HG03025 (cell line): ENCODE data around the gene GLTPD2.

Source experiments
- ATAC-seq: cut with Tn5 transposase; IDR thresholded peaks from one replicate; pipeline ENCODE4 v1.9.1; 2021; ENCODE audit warnings: mild to moderate bottlenecking, moderate library complexity; ENCODE audit not compliant: unreplicated experiment, low FRiP score

Gene GLTPD2

DNA sequence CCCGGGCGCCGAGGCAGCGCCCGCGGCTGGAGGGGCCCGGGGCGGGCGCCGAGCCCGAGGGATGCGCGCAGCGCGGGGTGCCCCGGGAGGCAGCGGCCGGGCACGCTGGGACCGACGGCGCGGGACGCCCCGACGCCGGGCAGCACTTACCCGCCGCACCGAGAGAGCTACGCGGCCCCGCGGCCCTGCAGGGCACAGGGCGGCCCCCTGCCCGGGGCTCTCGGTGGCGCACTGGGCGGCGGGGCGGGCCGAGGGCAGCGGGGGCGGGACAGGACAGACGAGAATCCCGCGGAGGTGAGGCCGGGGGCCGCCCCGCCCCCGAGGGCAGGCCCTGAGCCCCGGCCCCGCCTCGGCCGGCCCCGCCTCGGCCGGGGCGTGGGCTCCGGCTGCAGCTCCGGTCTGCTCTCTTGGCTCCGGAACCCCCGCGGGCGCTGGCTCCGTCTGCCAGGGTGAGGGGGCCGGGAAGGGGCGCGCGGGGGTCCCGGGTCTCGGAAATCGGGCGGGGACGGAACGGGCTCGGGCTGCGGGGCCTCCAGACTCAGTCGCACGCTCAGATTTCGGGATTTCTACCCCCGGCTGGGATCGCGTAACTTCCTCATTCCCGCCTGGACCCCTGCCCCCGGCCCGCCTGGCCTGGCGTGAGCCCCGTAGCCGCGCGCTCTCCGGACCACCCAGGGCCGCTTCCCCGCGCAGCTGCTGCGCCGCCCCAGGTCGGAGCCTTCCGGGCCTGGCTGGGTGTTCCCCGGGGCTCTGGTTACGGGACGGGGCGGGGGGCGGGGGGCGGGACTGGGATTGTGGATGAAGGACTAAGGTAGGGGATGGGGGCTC is 18.2 kb downstream of the GLTPD2 start, which contains the start of gene PLD2:
Gene PLD2 (plus strand): TSS at position 376 of the 828 bp plus-strand sequence. CDS start 621 bp downstream, outside the sequence.
- peak; percentile 71 for ATAC-seq

DNA sequence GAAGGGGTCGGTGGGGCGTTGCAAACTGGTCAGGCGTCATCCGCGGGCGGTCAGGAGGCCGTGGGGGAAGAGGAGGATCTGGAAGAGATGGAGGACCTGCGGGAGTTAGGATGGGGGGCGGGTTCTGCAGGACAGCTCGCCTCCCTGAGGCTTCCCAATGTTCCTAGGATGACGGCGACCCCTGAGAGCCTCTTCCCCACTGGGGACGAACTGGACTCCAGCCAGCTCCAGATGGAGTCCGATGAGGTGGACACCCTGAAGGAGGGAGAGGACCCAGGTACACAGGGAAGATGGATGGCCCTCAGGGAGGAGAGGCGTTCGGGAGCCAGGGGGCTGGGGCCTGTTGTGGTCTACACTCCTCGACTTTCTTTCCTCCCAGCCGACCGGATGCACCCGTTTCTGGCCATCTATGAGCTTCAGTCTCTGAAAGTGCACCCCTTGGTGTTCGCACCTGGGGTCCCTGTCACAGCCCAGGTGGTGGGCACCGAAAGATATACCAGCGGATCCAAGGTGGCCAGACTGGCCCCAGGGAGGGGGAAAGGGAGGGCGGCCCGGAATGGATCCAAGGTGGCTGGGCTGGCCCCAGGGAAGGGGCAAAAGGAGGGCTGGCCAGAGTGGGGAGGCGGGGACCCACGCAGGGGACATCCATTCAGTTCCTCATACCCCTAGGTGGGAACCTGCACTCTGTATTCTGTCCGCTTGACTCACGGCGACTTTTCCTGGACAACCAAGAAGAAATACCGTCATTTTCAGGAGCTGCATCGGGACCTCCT is 19.0 kb downstream of the GLTPD2 start:
- ATAC-seq: no peak

DNA sequence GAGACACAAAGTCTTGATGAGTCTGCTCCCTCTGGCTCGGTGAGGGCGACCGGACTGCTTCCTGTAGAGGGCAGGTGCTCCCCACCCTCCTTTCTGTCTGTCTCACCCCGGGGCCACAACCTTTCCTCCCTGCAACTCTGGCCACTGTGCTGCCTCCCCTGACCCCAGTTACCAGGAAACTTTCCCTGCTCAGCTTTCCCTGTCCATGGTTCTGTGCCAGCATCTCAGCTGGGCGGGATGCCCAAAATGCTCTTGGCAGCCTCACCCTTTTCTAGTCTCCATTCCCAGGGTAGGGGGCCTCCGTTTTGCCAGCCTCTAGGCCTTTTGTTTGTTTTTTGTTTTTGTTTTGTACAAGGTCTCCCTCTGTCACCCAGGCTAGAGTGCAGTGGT is 19.6 kb downstream of the GLTPD2 start:
- ATAC-seq: no peak

- ATAC-seq: no peak
Observed at GRCh38 chr17:4810696-4811290, 22.0 kb downstream of the GLTPD2 start.

- ATAC-seq: no peak
Observed at GRCh38 chr17:4811471-4811870, 22.7 kb downstream of the GLTPD2 start.

DNA sequence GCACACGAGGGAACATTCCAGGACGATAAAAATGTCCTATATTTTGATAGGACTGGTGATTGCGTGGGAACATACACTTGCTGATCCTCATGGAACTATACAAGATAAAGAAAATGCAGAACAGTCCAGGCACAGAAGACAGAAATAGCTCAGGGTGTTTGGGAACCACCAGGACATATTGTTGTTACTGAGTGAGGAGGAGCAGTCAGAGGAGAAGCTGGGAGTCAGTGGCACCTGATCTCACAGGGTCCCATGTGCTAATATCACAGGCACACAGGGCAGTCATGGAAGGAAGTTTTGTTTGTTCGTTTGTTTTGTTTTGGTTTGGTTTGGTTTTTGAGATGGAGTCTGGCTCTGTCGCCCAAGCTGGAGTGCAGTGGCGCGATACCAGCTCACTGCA is 23.9 kb downstream of the GLTPD2 start:
- no peak for ATAC-seq

- ATAC-seq: no peak
Observed at GRCh38 chr17:4815043-4815675, 26.4 kb downstream of the GLTPD2 start.

DNA sequence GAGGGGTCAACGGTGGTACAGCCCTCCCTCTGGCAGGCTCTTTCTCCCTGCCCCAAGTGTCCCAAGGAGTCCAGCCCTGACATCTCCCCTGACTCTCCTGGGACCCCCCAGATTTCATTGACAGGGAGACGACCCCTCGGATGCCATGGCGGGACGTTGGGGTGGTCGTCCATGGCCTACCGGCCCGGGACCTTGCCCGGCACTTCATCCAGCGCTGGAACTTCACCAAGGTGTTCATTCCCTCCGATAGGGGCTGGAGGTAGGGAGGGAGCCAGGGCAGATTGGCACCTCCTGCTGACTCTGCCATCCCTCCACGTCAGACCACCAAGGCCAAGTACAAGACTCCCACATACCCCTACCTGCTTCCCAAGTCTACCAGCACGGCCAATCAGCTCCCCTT is 28.1 kb downstream of the GLTPD2 start:
- no peak for ATAC-seq

- ATAC-seq: no peak
Observed at GRCh38 chr17:4818276-4818675, 29.5 kb downstream of the GLTPD2 start.

DNA sequence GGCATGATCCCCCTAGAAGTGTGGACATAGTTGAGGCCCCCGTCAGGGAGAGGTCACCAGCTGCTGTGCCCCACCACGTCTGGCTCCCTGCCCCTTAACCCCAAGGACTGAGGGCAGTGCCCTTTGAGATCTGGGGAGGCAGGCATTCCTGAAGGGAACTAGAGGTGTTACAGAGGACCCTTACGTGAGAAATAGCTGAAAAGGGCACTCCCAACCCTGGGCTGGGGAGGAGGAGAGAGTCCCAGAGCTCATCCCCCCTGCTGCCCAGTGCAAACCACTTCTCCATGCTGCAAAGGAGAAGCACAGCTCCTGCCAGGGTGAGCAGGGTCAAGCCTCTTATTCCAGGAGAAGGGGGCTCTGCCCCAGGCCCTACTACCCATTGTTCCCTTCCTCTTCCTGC is 34.1 kb downstream of the GLTPD2 start:
- no peak for ATAC-seq

DNA sequence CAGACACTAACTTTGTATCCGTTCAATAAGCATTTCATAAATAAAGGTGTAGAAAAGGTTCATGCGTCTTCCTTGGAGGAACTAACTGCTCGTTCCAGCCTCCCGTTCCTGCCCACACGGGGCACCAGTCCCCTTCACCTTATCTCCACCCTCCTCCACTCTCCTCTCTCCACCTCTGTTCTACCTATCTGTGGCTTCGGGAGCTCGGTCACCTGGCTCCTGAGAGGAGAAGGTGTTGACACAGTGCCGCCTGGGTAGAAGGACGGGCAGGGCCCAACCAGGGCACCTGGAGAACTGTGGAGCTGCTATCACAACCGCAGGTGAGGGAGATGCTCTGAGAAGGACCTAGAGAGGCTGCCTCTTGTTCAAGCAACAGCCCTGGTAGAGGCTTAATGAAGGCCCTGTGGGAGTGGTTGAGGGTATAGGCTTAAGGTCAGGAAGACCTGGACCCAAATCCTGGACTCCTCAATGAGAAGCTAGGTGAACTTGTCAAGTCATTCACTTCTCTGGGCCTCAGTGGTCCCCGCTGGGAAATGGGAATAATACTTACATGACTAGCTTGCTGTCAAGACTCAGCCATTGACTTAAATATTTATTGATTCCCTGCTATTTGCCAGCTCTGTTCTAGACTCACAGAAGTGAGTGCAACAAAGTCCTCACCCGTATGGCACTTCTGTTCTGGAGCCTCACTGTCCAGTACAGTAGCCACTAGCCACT is 34.8 kb downstream of the GLTPD2 start:
- no peak for ATAC-seq

DNA sequence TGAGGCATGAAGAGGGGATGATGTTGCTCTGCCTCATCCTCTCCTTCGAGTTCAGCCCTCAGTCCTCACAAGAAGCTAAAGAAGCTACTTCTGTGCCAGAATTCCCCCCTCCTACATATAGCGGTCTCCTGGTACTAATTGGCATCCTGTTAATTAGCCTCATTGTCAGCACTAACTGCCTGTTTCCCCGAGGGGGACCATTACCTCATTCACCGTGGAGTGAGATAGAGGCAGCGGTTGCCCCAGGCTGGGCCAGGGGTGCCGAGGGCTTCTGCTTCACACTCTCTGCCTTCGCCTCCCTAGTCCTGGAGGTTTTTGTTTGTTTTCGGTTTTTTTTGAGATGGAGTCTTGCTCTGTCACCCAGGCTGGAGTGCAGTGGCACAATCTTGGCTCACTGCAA is 38.6 kb downstream of the GLTPD2 start:
- ATAC-seq: no peak

DNA sequence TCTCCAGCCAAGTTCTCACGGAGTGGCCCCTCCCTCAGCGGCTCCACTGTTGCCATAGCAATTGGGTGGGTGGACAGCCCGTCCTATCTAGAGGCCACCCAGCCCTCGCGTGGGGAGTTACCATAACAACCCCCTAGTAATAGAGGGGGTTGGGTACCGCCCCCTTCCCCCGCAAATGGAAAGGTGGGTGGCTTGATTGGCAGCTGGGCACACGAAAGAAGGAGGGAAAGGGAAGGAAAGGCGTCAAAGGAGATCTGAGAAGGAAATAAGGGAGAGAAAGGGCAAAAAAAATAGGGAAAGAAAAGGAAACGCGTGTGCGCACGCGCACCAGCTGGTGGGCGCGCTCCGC is 44.0 kb downstream of the GLTPD2 start:
- peak; percentile 2 for ATAC-seq

DNA sequence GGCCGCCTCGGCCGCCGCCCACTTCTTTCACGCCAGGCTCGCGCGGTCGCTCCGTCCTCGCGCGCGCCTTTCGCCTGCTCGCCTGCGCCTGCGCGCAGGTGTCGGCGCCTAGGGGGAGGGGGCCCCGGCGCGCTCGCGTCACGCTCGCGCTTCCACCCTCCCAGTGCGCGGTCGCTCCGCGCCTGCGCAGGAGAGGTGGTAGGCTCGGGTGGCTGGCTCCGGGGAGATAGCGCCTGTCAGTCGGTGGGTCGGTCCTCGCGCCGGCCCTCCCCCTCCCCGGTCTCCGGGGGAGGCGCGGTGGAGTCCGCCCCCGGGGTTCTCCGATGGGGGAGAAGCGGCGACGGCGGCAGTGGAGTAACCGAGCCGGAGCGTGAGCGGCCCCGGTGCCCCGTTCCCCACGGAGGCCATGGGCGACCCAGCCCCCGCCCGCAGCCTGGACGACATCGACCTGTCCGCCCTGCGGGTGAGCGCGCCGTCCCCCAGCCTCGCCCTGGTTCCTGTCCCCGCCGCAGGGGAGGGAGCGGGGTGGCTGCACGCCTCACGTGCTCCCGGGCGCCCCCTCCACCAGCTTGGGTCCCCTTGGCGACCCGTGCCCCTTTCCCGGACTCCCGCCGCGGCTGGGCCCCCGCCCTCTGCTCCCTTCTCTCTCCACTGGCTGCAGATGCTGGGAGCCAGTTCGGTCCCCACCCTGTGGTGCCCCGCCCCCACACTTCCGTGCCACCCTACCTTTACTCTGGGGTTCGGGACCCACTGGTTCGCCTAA is 44.6 kb downstream of the GLTPD2 start, which contains the start of gene MINK1:
Gene MINK1 (plus strand): TSS at position 163 of the 763 bp plus-strand sequence. CDS start 244 bp downstream, at position 407.
- peak; percentile 86 for ATAC-seq

DNA sequence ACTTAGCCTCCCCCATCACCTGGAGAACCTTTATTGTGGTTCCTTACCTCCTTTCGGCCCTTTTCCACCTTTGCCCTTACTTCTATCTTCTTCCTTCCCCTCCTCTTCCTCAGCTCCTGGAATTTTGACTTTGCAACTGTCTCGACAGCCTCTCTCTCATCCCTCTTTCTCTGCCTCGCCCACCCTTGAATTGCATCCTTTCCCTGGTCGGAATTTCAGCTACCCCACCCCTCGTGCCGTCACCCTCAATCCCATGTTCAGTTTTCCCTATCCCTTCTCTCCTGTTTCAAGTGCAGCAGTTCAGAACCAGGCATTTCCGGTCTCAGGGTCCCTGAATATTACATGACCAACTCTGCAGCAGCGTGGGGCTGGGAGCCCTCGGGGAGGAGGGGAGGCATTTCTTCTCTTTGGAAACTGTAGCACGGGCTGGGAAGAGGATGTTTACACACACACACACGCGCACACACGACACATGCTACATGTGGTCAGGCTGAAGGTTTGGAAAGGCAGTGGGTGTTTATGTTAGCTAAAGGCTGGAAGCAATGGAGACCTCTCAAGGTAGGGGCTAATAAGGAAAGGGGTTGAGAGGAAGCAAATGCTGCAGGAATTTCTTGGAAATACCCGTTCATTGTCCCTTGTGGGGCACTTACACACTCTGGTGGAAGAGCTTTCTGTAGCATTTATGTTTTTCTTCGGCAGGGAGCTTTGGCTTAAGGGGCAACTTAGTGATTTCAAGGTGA is 45.3 kb downstream of the GLTPD2 start:
- ATAC-seq: no peak

DNA sequence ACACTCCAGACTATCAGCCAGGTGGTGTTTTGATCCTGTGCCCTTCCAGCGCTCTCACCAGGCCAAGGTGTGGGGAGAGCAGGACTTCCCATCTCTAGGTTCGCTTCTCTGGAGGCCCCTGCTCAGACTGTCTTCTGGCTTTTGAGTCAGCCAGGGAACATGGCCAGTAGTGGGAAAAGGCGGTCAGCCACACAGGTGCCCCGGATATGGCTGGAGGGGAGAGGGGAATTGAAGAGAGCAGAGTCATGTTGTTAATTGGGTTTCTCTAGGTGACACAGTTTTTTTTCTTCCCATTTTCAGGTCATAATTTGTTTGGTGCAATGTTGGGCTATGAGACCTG is 45.9 kb downstream of the GLTPD2 start:
- ATAC-seq: no peak

DNA sequence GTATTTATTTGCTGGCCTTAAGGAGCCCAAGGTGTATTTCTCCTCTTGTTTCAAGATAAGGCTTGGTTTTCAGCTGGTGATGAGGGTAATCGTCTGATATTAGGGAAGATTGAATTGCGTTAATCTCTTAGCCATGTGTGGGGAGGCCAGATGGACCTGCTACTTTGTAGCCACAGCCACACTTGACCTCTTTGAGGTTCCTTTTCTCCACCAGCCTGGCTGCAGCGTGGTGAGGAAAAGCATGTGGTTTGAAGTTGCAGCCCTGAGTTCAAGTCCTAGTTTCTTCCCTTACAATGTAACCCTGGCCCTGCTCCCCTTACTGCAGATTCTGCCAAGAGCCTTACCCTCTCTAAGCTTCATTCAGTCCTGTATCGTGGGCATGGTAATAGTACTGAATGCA is 47.5 kb downstream of the GLTPD2 start:
- ATAC-seq: no peak

- ATAC-seq: no peak
Observed at GRCh38 chr17:4837471-4838308, 48.9 kb downstream of the GLTPD2 start.
